ELF-1 (cell line): ENCODE results near the gene NAA80.
A peak's percentile ranks its signal among the peaks of the same experiment; 100 is the strongest.

ENCODE experiments used
- DNase-seq: peaks from one replicate; pipeline ENCODE4 v3.0.0-alpha.2; 2016; ENCODE audit warnings: low read depth, low spot score

Gene NAA80

GRCh38 chr3:50330330-50330729 lies 31.1 kb upstream of the NAA80 start:
- no peak for DNase-seq

- DNase-seq, result peak; percentile 97
These were observed 28.9 kb upstream of the NAA80 start, which contains the start of gene TUSC2 for GRCh38 chr3:50327943-50328691. TUSC2 (minus strand) TSS chr3:50328223; CDS start chr3:50328099, 124 bp downstream.

DNA sequence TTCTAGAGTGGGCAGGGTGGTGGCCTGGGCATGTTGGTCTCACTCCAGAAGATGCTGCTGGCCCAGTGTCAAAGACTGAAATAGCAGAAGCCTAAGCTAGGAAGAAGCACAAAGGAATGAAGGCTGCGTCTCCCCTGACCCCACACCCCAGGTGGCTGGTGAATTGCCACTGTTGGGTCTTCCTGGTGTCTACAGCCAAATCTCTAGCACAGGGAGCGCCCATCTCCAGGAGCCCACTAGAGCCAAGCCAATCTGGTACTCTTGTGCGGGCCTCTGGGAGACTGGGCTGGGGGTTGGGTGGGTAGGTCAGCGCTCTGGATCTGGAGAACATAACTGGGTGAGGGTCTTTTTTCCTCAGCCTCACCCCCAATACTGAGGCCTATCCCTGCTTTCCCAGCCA lies 27.9 kb upstream of the NAA80 start:
- no peak for DNase-seq

DNA sequence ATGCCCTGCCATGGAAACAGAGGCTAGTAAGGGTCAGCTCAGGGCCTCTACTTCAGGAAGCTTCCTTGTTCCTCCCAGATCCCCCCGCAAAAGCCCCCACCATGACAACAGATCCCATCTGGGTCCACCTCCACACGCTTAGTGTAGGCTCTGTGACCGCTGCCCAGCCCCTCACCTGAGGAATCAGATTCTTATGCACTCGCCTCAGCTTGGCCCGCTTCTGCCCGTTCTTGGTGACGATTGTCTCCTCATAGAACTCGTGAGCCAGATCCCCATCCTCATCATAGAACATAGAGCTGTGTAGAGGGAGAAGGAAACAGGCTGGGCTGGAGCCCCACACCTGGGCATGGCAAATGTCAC lies 27.0 kb upstream of the NAA80 start:
- DNase-seq, result no peak

DNA sequence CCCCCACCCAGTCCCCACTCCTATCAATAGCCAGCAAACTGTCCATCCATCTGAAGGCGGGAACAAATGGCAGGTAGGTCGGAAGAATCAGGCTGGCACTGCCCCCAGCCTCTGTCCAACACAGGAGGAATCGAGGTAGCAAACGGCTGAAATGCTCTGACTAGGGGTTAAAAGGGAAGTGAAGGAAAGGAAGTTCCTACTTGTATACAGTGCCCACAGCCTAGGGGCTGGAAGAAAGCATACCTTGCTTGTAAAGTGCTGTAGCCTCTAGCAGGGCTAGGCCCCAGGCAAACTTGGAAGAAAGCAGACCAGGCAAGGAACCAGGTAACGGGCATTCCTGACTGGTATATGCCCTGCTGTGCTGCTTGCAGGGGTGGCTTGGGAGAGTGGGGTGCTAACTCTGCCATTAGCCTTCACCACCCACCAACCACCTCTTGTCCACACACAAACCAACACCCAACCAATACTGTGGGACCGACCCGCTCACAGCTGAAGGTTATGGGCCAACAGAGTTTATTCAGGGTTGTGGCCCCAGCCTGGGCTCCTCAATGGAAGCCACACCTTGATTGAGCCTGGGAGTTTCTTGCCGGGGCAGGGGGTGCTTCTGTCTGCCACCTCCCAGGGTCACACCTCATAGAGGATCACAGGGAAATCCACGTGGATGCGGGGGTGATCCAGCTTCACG lies 26.4 kb upstream of the NAA80 start:
- no peak for DNase-seq

- DNase-seq, result no peak
These were observed 25.9 kb upstream of the NAA80 start for GRCh38 chr3:50325113-50325480.

DNA sequence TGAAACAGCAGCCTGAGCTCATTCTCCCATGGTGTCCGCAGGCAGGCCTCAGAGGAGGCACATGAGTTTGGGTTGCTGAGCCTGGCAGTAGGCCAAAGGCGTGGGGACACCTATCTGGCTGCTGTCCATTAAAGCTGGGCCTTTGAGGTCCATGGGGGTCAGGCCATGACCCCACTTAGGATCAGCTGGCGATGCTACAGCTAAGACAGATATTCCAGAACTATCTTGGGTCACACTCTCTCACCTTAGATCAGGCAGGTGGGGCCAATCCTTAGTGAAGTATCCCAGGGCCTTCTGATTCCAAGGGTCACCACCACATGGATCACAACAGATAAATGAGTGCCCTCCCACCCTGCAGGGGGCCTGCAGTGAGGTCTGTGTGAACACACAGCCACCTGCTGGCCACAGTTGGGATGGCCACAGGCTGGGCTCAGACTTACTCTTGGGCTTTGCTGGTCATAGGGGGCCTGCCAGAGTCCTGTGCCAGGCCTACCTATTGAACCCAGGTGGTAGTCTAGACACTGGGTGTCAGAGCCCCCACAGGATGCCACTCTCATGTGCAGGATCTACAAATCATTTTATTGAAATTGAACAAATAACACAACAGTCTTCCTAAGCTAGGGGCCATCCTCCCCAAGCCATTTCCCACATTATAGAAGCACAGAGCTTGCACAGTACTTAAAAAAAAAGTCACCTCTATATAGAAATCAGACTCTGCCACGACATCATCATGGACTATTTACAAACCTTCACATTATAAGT lies 25.3 kb upstream of the NAA80 start:
- peak; percentile 87 for DNase-seq

- no peak for DNase-seq
These were observed 24.5 kb upstream of the NAA80 start for GRCh38 chr3:50323614-50324199.

GRCh38 chr3:50323092-50323600 lies 23.9 kb upstream of the NAA80 start:
- DNase-seq, result no peak

GRCh38 chr3:50322386-50323091 lies 23.3 kb upstream of the NAA80 start, which contains the start of gene HYAL2:
HYAL2 (minus strand) TSS chr3:50322745; CDS start chr3:50320489, 2,256 bp downstream.
- DNase-seq, result no peak

DNA sequence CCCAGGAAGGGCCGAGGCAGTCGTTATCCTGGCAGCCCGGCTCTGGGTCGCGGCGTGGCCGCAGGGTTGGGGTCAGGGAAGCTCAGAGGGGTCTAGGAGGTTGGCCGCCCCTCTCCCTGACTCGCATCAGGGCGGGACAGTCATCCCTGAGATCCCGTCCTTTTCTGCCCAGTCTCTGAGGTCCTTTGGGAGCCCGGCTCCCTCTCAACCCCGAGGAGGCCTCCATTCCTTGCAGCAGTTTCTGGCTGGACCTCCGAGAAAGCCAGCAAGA lies 22.8 kb upstream of the NAA80 start:
- DNase-seq, result no peak

DNA sequence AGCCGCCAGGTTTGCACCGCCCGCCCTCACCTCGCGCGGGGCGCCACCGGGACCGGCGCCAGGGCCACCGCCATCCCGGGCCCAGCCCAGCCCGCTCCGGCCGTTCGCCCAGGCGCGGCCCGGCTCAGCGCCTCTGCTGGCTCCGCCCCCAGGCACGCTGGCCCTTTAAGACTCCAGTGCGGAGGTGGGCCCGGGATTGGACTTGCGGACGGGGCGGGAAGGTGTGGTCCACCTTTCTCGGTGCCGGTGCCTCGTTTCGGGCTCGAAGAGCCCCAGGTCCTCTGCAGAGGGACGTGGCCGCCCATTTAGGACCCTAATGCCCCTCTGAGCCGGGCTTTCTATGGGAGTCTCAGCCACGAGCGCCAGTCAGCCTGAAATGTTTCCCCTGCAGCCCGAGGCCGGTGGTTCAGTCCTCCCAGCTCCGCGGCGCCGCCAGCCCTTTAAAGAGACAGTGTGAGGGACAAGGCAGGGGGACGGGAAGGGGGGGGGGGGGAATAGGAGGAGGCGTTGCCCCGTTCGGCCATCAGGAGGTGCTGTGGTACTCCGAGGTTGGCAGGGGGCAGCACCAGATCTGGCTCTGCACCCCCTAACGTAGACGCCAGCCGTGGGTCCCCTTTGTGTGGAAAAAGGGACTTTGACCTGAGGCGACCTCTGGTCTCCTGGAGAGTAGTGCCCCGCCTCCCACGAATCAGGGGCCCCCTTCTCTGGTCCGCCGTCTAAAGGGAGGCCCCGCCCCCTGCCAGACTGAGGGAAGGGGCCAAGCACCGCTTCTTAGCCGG lies 22.3 kb upstream of the NAA80 start:
- DNase-seq, result peak; percentile 95

DNA sequence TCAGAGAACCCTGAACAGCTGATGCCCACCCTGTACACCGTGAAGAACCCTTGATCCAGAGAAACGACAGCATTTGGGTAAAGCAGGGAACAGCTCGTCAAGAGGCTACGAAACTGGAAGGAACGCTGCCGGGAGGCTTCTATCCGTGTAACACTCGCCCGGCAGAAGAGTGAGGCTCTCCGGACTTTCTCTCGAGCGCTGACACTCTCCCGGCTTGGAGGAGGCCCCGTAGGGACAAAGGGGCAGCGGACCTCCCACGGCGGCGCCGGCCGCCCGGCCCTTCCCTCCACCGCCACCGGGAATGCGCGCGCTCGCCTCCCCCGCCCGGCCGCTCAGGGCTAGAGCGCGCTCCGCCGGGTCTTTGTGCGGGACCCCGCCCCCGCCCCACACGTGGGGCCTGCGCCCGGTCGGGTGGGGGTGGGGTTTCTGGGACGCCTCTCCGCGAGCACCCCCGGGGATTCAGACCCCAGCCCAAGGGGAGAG lies 21.7 kb upstream of the NAA80 start:
- peak; percentile 83 for DNase-seq

DNA sequence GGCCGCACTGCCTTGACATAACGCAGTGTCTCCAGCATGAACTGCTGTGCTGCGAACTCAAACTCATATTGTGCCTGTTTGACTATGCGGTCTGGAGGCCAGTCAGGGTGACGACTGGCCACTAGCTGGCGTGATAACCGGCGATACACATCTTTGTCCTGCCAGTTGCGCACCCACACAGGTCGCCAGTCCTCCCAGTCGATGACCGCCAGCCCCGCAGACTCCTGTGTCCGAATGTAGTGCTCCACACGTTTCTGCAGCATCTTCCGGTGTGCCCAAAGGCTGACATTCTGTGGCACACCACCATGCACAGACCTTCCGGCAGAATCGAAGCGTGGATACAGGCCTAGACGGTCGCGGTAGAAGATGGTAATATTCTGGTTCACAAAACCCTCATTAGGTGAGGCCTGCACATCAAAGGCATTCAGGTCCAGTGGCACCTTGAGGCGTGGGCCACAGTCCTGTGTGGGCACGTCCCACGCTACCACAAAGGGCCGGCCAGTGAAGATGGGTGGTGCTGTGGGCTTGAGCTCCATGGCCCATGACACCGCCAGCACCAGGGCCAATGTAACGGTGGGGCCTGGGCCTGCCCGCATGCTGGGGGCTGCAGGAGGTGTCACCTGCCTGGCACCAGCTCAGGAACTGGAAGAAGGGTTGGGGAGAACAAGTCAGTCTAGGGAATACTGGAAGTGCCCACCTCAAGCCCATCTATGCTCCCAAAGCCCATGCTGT lies 20.9 kb upstream of the NAA80 start:
- no peak for DNase-seq

DNA sequence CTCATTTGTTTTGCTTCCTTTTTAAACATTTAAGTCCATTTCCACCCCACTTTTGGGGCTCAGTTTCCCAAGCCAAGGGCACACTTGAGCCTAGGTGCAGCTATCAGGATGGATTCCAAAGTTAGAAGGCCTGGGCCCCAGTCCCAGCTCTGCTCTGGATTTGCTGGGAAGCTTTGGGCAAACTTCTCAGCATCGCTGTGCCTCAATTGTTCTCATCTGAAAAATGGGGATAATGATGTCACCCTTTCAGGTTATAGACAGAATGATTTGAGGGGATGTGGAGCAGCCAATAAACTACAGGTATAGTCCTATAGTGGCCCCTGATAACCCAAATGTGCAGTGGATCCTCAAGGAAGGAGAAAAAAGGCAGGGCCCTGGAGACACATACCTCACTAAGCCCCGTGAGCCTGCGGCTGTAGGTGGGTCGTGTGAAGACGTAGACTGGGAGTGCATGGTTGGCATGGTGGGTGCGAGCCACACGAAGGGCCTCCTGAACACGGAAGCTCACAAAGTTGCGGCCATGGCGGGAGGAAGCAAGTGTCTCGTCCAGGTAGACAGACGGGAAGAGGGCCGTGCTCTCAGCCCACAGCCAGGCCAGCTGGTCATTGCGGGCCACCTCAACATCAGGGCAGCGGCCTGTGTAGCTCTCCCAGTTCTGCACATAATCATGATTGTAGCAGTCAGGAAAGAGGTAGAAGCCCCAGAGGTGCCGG lies 20.1 kb upstream of the NAA80 start:
- DNase-seq, result no peak

GRCh38 chr3:50318615-50319014 lies 19.4 kb upstream of the NAA80 start:
- no peak for DNase-seq

- no peak for DNase-seq
These were observed 19.0 kb upstream of the NAA80 start for GRCh38 chr3:50318163-50318562.

- no peak for DNase-seq
These were observed 18.1 kb upstream of the NAA80 start for GRCh38 chr3:50317300-50317699.

DNA sequence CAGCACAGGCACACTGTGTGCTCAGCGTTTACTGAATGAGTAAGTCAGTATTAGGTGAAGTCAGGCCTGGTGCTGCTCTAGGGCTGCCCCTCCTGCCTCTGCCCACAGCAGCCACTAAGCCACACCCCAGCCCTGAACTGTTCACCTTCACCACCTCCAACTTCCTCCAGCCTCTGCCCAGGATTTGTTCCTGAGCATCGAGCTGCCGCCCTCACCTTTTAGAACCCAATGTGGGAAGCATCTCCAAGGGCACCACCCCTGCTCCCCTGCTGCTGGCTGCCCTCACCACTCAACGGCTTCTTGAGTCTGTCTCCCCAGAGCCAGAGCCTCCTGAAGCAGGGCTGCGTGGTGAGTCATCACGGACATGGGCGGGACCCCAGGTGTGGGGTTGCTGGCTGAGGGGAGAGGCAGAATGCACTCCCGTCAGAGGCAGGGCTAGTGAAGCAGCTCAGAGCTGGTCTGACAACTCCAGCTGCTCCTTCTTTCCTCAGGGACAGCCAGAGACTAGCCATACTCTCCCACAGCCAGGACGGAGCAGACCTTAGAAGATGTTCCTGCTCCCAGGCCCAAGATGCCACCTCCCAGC lies 17.5 kb upstream of the NAA80 start:
- DNase-seq, result peak; percentile 78
